ENCODE data around the gene ZBTB22.

DNA sequence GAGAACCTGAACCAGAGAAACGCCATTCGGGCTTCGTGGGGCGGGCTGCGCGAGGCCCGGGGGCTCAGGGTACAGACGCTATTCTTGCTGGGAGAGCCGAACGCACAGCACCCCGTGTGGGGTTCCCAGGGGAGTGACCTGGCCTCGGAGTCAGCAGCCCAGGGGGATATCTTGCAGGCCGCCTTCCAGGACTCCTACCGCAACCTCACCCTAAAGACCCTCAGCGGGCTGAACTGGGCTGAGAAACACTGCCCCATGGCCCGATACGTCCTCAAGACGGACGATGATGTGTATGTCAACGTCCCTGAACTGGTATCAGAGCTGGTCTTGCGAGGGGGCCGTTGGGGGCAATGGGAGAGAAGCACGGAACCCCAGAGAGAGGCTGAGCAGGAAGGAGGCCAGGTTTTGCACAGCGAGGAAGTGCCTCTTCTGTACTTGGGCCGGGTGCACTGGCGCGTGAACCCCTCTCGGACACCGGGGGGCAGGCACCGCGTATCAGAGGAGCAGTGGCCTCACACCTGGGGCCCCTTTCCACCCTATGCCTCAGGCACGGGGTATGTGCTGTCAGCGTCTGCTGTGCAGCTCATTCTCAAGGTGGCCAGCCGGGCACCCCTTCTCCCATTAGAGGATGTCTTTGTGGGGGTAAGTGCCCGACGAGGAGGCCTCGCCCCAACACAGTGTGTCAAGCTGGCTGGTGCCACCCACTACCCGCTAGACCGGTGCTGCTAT lies 39.7 kb downstream of the ZBTB22 start:
- TF ChIP-seq, protein P1, sequence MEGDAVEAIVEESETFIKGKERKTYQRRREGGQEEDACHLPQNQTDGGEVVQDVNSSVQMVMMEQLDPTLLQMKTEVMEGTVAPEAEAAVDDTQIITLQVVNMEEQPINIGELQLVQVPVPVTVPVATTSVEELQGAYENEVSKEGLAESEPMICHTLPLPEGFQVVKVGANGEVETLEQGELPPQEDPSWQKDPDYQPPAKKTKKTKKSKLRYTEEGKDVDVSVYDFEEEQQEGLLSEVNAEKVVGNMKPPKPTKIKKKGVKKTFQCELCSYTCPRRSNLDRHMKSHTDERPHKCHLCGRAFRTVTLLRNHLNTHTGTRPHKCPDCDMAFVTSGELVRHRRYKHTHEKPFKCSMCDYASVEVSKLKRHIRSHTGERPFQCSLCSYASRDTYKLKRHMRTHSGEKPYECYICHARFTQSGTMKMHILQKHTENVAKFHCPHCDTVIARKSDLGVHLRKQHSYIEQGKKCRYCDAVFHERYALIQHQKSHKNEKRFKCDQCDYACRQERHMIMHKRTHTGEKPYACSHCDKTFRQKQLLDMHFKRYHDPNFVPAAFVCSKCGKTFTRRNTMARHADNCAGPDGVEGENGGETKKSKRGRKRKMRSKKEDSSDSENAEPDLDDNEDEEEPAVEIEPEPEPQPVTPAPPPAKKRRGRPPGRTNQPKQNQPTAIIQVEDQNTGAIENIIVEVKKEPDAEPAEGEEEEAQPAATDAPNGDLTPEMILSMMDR (IDR thresholded peaks at IDR 0.05), result no peak
- TF ChIP-seq POLR2A (IDR thresholded peaks at IDR 0.05), result no peak

Measured in prostate gland (tissue), 2 donors.